GM18499 (cell line): ENCODE results near the gene PNMA6E.

Source experiments
- ATAC-seq: cut with Tn5 transposase; IDR thresholded peaks from one replicate; pipeline ENCODE4 v1.9.1; 2021; ENCODE audit warnings: moderate number of reproducible peaks; ENCODE audit not compliant: insufficient read depth, unreplicated experiment

Gene PNMA6E

DNA sequence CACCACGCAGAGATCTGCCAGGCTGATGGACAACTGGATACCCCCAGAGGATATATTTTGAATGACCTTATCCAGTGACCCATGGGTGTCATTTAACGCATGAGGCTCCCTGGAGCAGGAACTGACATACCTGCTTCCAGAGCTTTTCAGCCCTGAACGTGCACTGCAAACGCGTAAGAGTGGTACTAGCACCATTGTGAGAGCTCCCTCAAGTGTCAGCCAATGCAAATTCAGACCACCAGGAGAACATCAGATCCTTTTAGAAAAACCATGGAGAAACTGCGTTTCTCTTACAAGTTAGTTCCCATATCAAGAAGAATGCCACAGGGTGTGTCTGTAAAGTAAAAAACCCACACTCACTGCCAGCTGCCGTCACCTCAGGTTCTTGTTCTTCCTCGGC is 37.4 kb upstream of the PNMA6E start:
- ATAC-seq, result no peak

GRCh38 chrX:153435845-153436244 is 34.7 kb upstream of the PNMA6E start:
- no peak for ATAC-seq

DNA sequence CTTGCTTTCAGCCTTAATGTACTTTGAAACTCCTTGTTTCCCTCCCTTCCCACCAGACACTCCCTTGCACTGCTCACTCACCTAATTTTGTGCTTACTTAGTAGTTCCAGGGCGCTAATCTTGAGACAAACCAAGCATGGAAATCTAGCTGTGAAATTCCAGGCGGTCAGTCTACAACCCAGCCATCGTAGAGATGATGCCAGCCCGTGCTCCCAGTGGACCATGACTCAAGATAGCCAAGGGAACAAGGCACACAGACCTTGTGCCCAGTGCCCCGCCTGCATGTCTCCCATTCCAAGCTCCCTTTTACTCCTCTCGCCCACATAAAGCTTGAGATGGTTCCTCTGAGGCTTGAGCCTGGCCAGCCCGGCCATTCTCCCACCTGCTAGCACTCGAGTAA is 33.7 kb upstream of the PNMA6E start:
- ATAC-seq, result no peak

- no peak for ATAC-seq
Measured at GRCh38 chrX:153433781-153434285, 32.7 kb upstream of the PNMA6E start.

- ATAC-seq, result no peak
Measured at GRCh38 chrX:153433161-153433680, 32.1 kb upstream of the PNMA6E start.

DNA sequence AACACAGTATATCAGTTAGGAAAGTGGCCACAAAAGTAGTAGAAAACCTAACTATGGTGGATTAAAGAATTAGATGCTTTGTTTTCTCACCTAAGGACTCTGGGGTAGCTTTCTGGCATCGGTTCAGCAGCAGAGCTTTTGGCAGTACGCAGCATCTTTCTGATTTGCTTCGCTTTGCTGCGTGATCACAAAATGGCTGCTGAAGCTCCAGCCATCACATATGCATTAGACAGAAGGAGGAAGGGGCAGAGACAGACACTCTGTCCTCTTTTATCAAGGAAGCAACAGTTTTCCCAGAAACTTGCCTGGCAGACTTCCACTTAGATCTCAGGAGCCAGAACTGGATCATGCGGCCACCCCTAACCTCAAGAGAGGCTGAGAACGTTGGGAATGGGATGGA is 29.6 kb upstream of the PNMA6E start:
- no peak for ATAC-seq

GRCh38 chrX:153426204-153426603 is 25.1 kb upstream of the PNMA6E start:
- no peak for ATAC-seq

GRCh38 chrX:153423652-153424051 is 22.5 kb upstream of the PNMA6E start:
- no peak for ATAC-seq

DNA sequence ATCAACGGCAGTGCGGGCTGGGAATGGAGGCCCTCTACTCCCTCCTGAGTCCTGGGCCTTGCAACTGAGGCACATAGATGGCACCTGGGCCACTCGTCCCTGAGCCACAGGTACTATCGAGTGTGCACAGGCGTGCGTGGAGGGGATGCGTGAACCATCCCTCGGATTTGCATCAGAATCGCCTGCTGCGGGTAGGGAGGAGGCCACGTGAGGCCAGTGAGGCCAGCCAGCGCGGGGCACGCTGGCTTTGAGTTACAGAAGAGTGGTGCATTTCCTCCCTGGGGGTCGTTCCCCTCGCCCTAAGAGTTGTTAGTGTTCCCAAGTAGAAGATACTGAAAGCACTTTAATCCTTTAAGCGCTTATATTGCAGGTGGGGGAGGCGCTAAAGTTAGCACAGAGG is 20.7 kb upstream of the PNMA6E start:
- no peak for ATAC-seq

- no peak for ATAC-seq
Measured at GRCh38 chrX:153420851-153421599, 19.9 kb upstream of the PNMA6E start.

GRCh38 chrX:153417637-153418036 is 16.5 kb upstream of the PNMA6E start:
- ATAC-seq, result no peak

DNA sequence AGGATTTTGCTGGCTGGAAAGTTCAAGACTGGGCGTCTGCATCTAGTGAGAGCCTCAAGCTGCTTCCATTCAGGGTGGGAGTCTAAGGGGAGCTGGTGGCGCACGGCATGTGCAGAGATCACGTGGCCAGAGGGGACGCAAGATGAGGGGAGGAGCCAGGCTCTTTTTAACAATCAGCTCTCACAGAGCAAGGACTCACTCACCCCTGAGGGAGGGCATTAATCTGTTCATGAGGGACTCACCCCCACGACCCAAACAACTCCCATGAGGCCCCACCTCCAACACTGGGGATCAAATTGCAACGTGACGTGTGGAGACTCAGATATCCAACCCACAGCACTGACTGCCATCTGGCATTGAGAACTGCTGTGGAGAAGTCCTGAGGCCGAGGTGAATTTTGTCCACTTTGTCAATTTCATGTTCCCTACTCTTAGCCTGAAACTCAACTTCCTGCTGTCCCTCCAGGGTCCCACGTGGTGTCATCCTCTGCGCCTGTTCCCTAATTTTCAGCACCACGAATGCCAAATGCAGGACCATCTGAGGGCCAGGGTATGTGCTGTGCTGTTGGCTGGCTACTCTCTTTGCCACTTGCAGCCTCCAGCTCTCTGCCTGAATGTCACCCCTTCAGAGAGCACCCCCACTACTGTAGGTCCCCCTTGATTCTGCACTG is 15.8 kb upstream of the PNMA6E start:
- no peak for ATAC-seq

DNA sequence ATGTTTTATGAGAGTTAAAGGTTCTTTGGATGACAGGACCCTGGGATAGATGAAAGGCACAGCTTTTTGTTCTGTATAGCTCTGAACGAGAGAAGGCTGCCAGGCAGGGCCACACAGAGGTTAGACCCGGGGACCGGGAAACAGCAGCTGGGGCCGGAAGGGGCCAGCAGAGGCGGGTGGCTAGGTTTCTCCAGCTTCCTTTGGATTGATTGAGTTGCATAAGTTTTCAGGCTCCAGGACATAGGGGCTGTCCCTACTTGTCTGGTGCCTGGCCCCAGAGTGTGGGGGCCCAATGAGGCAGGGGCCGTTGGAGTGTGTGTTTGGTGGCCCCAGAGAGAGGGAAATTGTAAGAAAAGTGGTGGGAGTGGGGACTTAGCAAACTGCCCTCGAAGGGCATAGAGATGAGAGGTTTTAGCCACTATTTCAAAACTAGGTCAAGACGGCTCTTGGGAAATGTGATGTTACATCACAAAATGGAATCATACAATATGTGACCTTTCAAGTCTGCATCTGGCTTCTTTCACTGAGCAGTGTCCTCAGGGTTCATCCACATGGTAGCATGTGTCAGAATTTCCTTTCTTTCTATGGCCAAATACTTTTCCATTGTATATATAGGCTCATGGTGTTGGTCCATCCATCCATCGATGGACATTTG is 13.8 kb upstream of the PNMA6E start:
- no peak for ATAC-seq

DNA sequence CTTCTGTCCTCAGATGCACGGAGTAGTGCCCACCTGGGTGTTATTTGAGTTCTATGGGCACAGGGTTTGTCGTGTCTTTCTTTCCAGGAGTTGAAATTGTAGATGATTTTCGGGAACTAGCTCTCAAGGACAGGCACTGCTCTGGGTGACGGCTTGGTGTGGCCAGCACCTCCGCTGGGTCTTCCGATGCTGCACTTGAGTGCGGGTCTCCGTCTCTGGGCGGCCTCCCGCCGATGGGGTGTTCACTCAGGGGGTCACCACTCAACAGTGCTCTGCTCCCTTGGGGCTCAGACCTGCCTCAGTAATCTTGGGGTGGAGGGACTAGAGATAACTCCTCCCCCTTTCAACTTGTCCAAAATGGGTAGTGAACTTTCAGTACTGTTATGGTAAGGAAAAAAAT is 12.6 kb upstream of the PNMA6E start:
- ATAC-seq, result no peak

DNA sequence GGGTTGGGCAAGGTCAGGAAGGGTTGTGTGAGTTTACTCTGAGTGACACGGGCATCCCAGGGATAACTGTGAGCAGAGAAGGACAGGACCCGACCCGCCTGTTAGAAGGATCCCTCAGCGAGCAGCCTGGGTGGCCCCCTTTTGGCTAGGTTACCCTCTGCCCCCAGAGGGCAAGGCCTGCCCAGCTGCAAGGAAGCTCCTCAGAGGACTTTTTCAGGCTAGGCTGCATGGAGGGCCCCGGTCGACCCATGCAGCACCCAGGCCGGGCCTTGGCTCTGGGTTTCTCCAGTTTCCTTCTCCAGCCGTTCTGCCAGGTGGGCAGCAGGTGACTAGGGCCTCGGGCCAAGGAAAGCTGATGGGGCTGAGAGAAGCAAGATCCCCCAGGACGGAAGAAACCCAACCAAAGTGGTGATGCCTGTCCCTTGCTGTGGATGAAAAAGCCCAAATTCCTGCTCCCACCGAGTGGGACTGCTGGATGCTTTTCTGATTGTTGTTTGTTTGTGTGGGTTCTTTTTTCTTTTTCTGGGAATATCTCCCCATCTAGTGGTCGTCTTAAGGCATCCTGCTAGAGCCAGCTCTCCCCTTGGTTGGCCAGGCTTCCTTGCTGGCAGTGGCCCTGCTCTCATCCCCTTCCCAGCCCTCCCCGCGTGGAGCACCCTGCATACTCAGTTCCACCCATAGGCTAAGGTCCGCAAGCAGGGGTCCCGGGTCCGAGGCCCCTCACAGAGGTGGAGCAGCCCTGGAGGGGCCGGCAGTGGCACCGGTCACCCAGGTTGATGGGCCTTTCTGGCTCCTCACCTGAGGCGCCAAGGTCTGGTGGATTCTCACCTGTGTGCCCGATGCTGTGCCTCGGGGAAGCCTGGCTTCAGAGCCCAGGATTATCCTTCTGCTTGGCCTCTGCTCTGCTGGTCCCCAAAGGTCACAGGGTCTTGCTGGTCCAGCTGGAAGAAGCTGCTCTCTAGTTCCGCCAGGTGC is 11.9 kb upstream of the PNMA6E start:
- no peak for ATAC-seq

GRCh38 chrX:153411988-153412574 is 10.9 kb upstream of the PNMA6E start:
- ATAC-seq, result no peak

GRCh38 chrX:153411255-153411987 is 10.3 kb upstream of the PNMA6E start, which contains the start of gene ZFP92:
Gene ZFP92 (plus strand): TSS chrX:153411472. CDS start chrX:153418323, 6,851 bp downstream.
- no peak for ATAC-seq

GRCh38 chrX:153410888-153411254 is 9.7 kb upstream of the PNMA6E start:
- ATAC-seq, result no peak

- no peak for ATAC-seq
Measured at GRCh38 chrX:153410373-153410772, 9.2 kb upstream of the PNMA6E start.
